Astrocyte (in vitro differentiated cells and primary cell): ENCODE data around the gene DCST2.

Experiments
- EZH2 ChIP-seq: IDR thresholded peaks from 2 replicates; pipeline ENCODE4 v1.6.1; 2012; ENCODE audit warnings: mild to moderate bottlenecking, low read length, inconsistent platforms; ENCODE audit not compliant: insufficient read depth
- TF ChIP-seq, protein P1 (sequence below): IDR thresholded peaks from 2 replicates; pipeline ENCODE4 v1.5.1; 2011; ENCODE audit warnings: low read depth, mild to moderate bottlenecking, inconsistent platforms, low read length, moderate library complexity; ENCODE audit not compliant: insufficient read depth

DNA sequence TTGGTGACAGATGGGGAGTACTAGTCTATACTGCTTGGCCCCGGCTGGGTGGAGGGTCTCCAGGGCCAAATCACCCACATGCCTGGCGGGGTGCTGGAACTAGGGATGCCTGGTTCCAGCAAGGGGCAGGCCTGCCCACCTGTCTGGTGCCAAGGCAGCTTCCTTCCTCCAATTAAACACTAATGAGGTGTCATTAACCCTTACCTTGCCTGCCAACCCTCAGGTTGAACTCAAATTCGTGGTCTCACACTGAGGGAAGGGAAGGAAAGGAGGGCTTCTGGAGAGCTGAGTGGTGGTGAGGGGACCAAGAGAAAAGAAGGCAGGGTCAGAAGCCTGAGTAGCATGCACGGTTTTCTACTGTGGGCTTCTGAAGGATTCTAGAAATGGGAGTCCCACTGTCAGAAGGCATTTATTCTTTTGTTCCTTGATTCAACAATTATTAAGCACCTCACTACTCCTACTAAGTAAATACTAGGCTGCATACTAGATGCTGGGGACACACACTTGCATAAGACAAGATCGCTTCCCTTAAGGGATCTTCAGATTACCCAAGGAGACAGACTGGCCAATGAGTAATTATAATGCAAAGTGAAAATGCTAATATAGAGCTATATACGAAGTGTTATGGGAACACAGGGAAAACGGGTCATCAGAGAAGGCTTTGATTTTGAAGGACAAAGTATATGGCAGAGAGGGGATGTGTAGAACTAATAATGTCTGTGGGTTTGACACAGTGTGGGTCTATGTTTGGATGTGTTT, 39.1 kb upstream of the DCST2 start:
- TF ChIP-seq, protein P1, sequence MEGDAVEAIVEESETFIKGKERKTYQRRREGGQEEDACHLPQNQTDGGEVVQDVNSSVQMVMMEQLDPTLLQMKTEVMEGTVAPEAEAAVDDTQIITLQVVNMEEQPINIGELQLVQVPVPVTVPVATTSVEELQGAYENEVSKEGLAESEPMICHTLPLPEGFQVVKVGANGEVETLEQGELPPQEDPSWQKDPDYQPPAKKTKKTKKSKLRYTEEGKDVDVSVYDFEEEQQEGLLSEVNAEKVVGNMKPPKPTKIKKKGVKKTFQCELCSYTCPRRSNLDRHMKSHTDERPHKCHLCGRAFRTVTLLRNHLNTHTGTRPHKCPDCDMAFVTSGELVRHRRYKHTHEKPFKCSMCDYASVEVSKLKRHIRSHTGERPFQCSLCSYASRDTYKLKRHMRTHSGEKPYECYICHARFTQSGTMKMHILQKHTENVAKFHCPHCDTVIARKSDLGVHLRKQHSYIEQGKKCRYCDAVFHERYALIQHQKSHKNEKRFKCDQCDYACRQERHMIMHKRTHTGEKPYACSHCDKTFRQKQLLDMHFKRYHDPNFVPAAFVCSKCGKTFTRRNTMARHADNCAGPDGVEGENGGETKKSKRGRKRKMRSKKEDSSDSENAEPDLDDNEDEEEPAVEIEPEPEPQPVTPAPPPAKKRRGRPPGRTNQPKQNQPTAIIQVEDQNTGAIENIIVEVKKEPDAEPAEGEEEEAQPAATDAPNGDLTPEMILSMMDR: no peak
- TF ChIP-seq EZH2: no peak
